WTC11 (cell line): ENCODE results near the gene RECQL5.

Experiments
- CREB1 ChIP-seq: sonication (generic); formaldehyde crosslinking; IDR thresholded peaks from 2 replicates; pipeline ENCODE4 v1.8.0; 2023; ENCODE audit warnings: mild to moderate bottlenecking, missing genetic modification reagents
- JUN ChIP-seq: sonication (generic); formaldehyde crosslinking; IDR thresholded peaks from 2 replicates; pipeline ENCODE4 v1.8.0; 2023; ENCODE audit warnings: mild to moderate bottlenecking, missing genetic modification reagents
- NR2C2 ChIP-seq: sonication (generic); formaldehyde crosslinking; IDR thresholded peaks from 2 replicates; pipeline ENCODE4 v1.8.0; 2022; ENCODE audit warnings: mild to moderate bottlenecking, missing genetic modification reagents
- ZNF138 ChIP-seq: sonication (generic); formaldehyde crosslinking; conservative IDR thresholded peaks from 2 replicates; pipeline ENCODE4 v1.8.1; 2022; ENCODE audit warnings: mild to moderate bottlenecking, moderate library complexity, missing genetic modification reagents
- TF ChIP-seq, protein P1 (sequence below): sonication (generic); formaldehyde crosslinking; IDR thresholded peaks from 2 replicates; pipeline ENCODE4 v1.8.1; 2023; ENCODE audit warnings: mild to moderate bottlenecking, missing genetic modification reagents, borderline replicate concordance
- TF ChIP-seq, protein P2 (sequence below): fragments of 200-600 bp; IDR thresholded peaks from 2 replicates; pipeline ENCODE4 v1.8.0; 2022; ENCODE audit warnings: antibody characterized with exemption
- TF ChIP-seq, protein P3 (sequence below): sonication (generic); formaldehyde crosslinking; IDR thresholded peaks from 2 replicates; pipeline ENCODE4 v1.8.1; 2023; ENCODE audit warnings: mild to moderate bottlenecking, missing genetic modification reagents, moderate library complexity
- TF ChIP-seq, protein P4 (sequence below): sonication (generic); formaldehyde crosslinking; IDR thresholded peaks from 2 replicates; pipeline ENCODE4 v1.8.1; 2022; ENCODE audit warnings: mild to moderate bottlenecking, missing genetic modification reagents, moderate library complexity, borderline replicate concordance
- TF ChIP-seq, protein P5 (sequence below): sonication (generic); formaldehyde crosslinking; conservative IDR thresholded peaks from 2 replicates; pipeline ENCODE4 v1.8.1; 2023; ENCODE audit warnings: mild to moderate bottlenecking, low read depth, missing genetic modification reagents, moderate library complexity

DNA sequence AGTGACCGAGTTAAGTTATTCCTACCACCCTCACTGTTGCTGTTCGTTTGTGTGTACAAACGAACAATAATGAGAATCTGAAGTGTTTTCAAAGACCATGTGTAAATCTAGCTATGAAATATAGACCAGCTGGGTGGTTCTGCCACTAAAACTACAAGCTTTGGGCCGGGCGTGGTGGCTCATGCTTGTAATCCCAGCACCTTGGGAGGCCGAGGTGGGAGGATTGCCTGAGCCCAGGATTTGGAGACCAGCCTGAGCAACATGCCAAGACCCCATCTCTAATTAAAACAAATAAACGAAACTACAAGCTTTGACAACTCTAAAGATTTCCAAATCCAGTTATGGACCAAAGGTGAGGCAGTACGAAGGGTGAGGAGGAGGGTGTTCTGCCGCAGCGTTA, 973 bp downstream of the RECQL5 start:
- TF ChIP-seq, protein P1, sequence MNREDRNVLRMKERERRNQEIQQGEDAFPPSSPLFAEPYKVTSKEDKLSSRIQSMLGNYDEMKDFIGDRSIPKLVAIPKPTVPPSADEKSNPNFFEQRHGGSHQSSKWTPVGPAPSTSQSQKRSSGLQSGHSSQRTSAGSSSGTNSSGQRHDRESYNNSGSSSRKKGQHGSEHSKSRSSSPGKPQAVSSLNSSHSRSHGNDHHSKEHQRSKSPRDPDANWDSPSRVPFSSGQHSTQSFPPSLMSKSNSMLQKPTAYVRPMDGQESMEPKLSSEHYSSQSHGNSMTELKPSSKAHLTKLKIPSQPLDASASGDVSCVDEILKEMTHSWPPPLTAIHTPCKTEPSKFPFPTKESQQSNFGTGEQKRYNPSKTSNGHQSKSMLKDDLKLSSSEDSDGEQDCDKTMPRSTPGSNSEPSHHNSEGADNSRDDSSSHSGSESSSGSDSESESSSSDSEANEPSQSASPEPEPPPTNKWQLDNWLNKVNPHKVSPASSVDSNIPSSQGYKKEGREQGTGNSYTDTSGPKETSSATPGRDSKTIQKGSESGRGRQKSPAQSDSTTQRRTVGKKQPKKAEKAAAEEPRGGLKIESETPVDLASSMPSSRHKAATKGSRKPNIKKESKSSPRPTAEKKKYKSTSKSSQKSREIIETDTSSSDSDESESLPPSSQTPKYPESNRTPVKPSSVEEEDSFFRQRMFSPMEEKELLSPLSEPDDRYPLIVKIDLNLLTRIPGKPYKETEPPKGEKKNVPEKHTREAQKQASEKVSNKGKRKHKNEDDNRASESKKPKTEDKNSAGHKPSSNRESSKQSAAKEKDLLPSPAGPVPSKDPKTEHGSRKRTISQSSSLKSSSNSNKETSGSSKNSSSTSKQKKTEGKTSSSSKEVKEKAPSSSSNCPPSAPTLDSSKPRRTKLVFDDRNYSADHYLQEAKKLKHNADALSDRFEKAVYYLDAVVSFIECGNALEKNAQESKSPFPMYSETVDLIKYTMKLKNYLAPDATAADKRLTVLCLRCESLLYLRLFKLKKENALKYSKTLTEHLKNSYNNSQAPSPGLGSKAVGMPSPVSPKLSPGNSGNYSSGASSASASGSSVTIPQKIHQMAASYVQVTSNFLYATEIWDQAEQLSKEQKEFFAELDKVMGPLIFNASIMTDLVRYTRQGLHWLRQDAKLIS (CRISPR knock-in tag): no peak
- TF ChIP-seq CREB1 (CRISPR knock-in tag): no peak
- no peak for TF ChIP-seq JUN (CRISPR knock-in tag)
- TF ChIP-seq, protein P2, sequence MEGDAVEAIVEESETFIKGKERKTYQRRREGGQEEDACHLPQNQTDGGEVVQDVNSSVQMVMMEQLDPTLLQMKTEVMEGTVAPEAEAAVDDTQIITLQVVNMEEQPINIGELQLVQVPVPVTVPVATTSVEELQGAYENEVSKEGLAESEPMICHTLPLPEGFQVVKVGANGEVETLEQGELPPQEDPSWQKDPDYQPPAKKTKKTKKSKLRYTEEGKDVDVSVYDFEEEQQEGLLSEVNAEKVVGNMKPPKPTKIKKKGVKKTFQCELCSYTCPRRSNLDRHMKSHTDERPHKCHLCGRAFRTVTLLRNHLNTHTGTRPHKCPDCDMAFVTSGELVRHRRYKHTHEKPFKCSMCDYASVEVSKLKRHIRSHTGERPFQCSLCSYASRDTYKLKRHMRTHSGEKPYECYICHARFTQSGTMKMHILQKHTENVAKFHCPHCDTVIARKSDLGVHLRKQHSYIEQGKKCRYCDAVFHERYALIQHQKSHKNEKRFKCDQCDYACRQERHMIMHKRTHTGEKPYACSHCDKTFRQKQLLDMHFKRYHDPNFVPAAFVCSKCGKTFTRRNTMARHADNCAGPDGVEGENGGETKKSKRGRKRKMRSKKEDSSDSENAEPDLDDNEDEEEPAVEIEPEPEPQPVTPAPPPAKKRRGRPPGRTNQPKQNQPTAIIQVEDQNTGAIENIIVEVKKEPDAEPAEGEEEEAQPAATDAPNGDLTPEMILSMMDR: no peak
- TF ChIP-seq, protein P3, sequence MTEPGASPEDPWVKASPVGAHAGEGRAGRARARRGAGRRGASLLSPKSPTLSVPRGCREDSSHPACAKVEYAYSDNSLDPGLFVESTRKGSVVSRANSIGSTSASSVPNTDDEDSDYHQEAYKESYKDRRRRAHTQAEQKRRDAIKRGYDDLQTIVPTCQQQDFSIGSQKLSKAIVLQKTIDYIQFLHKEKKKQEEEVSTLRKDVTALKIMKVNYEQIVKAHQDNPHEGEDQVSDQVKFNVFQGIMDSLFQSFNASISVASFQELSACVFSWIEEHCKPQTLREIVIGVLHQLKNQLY (CRISPR knock-in tag): no peak
- no peak for TF ChIP-seq ZNF138 (CRISPR knock-in tag)
- TF ChIP-seq, protein P4, sequence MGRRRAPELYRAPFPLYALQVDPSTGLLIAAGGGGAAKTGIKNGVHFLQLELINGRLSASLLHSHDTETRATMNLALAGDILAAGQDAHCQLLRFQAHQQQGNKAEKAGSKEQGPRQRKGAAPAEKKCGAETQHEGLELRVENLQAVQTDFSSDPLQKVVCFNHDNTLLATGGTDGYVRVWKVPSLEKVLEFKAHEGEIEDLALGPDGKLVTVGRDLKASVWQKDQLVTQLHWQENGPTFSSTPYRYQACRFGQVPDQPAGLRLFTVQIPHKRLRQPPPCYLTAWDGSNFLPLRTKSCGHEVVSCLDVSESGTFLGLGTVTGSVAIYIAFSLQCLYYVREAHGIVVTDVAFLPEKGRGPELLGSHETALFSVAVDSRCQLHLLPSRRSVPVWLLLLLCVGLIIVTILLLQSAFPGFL (CRISPR knock-in tag): no peak
- no peak for TF ChIP-seq NR2C2 (CRISPR knock-in tag)
- TF ChIP-seq, protein P5, sequence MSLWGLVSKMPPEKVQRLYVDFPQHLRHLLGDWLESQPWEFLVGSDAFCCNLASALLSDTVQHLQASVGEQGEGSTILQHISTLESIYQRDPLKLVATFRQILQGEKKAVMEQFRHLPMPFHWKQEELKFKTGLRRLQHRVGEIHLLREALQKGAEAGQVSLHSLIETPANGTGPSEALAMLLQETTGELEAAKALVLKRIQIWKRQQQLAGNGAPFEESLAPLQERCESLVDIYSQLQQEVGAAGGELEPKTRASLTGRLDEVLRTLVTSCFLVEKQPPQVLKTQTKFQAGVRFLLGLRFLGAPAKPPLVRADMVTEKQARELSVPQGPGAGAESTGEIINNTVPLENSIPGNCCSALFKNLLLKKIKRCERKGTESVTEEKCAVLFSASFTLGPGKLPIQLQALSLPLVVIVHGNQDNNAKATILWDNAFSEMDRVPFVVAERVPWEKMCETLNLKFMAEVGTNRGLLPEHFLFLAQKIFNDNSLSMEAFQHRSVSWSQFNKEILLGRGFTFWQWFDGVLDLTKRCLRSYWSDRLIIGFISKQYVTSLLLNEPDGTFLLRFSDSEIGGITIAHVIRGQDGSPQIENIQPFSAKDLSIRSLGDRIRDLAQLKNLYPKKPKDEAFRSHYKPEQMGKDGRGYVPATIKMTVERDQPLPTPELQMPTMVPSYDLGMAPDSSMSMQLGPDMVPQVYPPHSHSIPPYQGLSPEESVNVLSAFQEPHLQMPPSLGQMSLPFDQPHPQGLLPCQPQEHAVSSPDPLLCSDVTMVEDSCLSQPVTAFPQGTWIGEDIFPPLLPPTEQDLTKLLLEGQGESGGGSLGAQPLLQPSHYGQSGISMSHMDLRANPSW: no peak
